ENCODE data around the gene MYOG.

MYOG gene

DNA sequence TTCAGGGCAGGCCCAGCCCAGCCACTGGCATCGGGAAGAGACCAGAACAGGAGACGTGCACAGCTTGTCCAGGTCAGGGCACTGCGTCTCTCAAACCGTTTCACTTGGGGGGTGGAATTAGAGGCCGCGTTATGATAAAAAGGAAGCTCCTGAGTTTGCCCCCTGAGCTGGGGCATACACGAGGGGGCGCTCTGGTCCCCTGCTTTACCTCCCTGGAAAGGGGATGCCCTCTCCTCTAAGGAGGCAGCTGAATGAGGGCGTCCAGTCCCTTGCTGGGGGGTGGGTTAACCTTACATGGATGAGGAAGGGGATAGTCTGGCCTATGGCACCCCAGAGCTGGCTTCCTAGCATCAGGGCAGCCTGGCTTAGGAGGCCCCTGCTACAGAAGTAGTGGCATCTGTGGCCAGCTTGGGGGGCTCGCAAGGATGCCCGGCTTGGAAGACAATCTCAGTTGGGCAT lies 2.3 kb downstream of the MYOG start:
- no CpG with 5 or more reads among the region's 11 CpGs for WGBS (ENCODE audit: extremely low coverage, insufficient coverage, low lambda C conversion rate)
- Histone ChIP-seq H2BK15ac (replicated peaks; ENCODE audit: low read depth) (no peak overlapping the region), H3K36me3 (ENCODE audit: control insufficient read depth, insufficient read depth, low read length) (no peaks in the 10 kb centered on the region), H3K4me2 (ENCODE audit: low read length) (no peak overlapping the region), H3K27me3 (ENCODE audit: insufficient read depth, low read length, poor library complexity) (no peaks in the 10 kb centered on the region), H2BK120ac (ENCODE audit: low read depth, low read length) (peak overlapping the region; percentile 1), H3K4me3 (ENCODE audit: low read length) (no peak overlapping the region), H3K56ac (ENCODE audit: low read length) (peak overlapping the region; percentile 17), H2AK5ac (ENCODE audit: low read length) (no peak overlapping the region), H3K9ac (ENCODE audit: low read length) (no peak overlapping the region), H3K23ac (ENCODE audit: low read length) (no peak overlapping the region), H4K8ac (ENCODE audit: low read depth, low read length) (no peak overlapping the region), H3K79me2 (ENCODE audit: control insufficient read depth, insufficient read depth, low read length) (no peaks in the 10 kb centered on the region), H3K27ac (ENCODE audit: low read depth, low read length) (no peak overlapping the region), H3K4me1 (ENCODE audit: control insufficient read depth, low read depth, low read length) (peaks cover 19% of the 10 kb centered on the region), H4K5ac (ENCODE audit: low read length) (no peak overlapping the region), H3K79me1 (ENCODE audit: low read length) (no peaks in the 10 kb centered on the region), H3K4ac (ENCODE audit: low read depth, low read length) (no peak overlapping the region), H3K18ac (ENCODE audit: low read length) (no peak overlapping the region), H2BK5ac (ENCODE audit: low read length) (no peak overlapping the region)
- DNase-seq = no peak

- Histone ChIP-seq H3K36me3 (ENCODE audit: control insufficient read depth, insufficient read depth, low read length) (no peaks in the 10 kb centered on the region), H3K4me3 (ENCODE audit: low read length) (no peak overlapping the region), H3K23ac (ENCODE audit: low read length) (no peak overlapping the region), H2BK15ac (replicated peaks; ENCODE audit: low read depth) (no peak overlapping the region), H2BK5ac (ENCODE audit: low read length) (no peak overlapping the region), H4K8ac (ENCODE audit: low read depth, low read length) (no peak overlapping the region), H3K9ac (ENCODE audit: low read length) (no peak overlapping the region), H3K79me1 (ENCODE audit: low read length) (no peaks in the 10 kb centered on the region), H3K4me1 (ENCODE audit: control insufficient read depth, low read depth, low read length) (peaks cover 19% of the 10 kb centered on the region), H3K4ac (ENCODE audit: low read depth, low read length) (no peak overlapping the region), H3K27me3 (ENCODE audit: insufficient read depth, low read length, poor library complexity) (no peaks in the 10 kb centered on the region), H3K18ac (ENCODE audit: low read length) (no peak overlapping the region), H3K79me2 (ENCODE audit: control insufficient read depth, insufficient read depth, low read length) (no peaks in the 10 kb centered on the region), H3K4me2 (ENCODE audit: low read length) (no peak overlapping the region), H4K5ac (ENCODE audit: low read length) (no peak overlapping the region), H2BK120ac (ENCODE audit: low read depth, low read length) (peak overlapping the region; percentile 1), H3K56ac (ENCODE audit: low read length) (peak overlapping the region; percentile 12), H3K27ac (ENCODE audit: low read depth, low read length) (no peak overlapping the region), H2AK5ac (ENCODE audit: low read length) (no peak overlapping the region)
- no CpG with 5 or more reads among the region's 11 CpGs for WGBS (ENCODE audit: extremely low coverage, insufficient coverage, low lambda C conversion rate)
- DNase-seq = peak; percentile 44
Observed at GRCh38 chr1:203082571-203083462, 3.0 kb downstream of the MYOG start.

GRCh38 chr1:203082231-203082505 lies 3.6 kb downstream of the MYOG start:
- H3K79me1 ChIP-seq (ENCODE audit: low read length) = no peaks in the 10 kb centered on the region
- no peak overlapping the region for H3K18ac ChIP-seq (ENCODE audit: low read length)
- WGBS (ENCODE audit: extremely low coverage, insufficient coverage, low lambda C conversion rate) = no CpG with 5 or more reads among the region's 3 CpGs
- H2AK5ac ChIP-seq (ENCODE audit: low read length) = no peak overlapping the region
- no peak overlapping the region for H4K5ac ChIP-seq (ENCODE audit: low read length)
- no peak overlapping the region for H3K4me2 ChIP-seq (ENCODE audit: low read length)
- no peaks in the 10 kb centered on the region for H3K36me3 ChIP-seq (ENCODE audit: control insufficient read depth, insufficient read depth, low read length)
- no peak overlapping the region for H2BK15ac ChIP-seq (replicated peaks; ENCODE audit: low read depth)
- H2BK5ac ChIP-seq (ENCODE audit: low read length) = no peak overlapping the region
- H3K9ac ChIP-seq (ENCODE audit: low read length) = no peak overlapping the region
- H3K79me2 ChIP-seq (ENCODE audit: control insufficient read depth, insufficient read depth, low read length) = no peaks in the 10 kb centered on the region
- H3K4me1 ChIP-seq (ENCODE audit: control insufficient read depth, low read depth, low read length) = peaks cover 18% of the 10 kb centered on the region
- no peaks in the 10 kb centered on the region for H3K27me3 ChIP-seq (ENCODE audit: insufficient read depth, low read length, poor library complexity)
- H3K4ac ChIP-seq (ENCODE audit: low read depth, low read length) = no peak overlapping the region
- no peak overlapping the region for H3K4me3 ChIP-seq (ENCODE audit: low read length)
- no peak overlapping the region for H3K27ac ChIP-seq (ENCODE audit: low read depth, low read length)
- H4K8ac ChIP-seq (ENCODE audit: low read depth, low read length) = no peak overlapping the region
- peak overlapping the region; percentile 12 for H3K56ac ChIP-seq (ENCODE audit: low read length)
- H2BK120ac ChIP-seq (ENCODE audit: low read depth, low read length) = no peak overlapping the region
- no peak overlapping the region for H3K23ac ChIP-seq (ENCODE audit: low read length)
- DNase-seq = no peak

DNA sequence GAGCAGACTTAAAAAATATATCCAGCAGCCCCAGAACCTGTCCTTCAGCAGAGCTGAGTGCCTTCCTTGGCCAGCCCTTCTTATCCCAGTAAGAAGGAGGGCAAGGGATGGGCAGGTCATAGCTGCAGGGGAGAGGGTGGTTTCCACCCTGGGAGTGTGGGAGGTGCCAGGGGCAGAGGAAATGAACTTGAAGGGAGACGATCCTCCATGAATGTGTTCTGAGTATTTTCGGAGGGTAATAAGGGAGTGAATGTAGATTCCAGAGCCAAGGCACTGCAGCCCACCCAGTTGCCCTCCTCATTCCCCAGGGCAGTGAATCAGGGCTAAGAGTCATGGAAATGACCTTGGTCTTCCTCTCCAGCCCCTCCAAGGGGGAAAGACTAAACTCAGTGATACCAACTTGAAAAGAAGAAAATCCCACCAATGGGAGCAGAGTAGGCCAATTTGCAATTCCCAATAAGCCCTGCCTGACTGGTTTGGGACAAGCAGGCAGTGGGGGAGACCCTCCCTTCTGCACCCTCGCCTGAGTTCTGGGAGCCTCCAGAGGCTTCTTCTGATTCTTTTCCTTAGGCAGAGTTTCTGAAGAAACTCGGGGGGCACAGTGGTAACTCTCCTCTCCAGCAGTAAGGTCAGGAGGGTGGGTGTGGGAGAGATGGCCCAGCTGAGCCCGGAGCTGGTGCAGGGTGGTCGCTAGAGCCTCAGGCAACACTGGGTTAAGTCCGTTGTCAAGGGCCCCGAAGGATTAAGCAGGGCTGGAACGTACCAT lies 4.2 kb downstream of the MYOG start:
- Histone ChIP-seq H2AK5ac (ENCODE audit: low read length) (no peak overlapping the region), H3K79me1 (ENCODE audit: low read length) (no peaks in the 10 kb centered on the region), H3K9ac (ENCODE audit: low read length) (no peak overlapping the region), H3K4ac (ENCODE audit: low read depth, low read length) (no peak overlapping the region), H3K36me3 (ENCODE audit: control insufficient read depth, insufficient read depth, low read length) (no peaks in the 10 kb centered on the region), H3K18ac (ENCODE audit: low read length) (no peak overlapping the region), H3K4me3 (ENCODE audit: low read length) (no peak overlapping the region), H3K23ac (ENCODE audit: low read length) (no peak overlapping the region), H4K8ac (ENCODE audit: low read depth, low read length) (no peak overlapping the region), H2BK5ac (ENCODE audit: low read length) (no peak overlapping the region), H2BK120ac (ENCODE audit: low read depth, low read length) (no peak overlapping the region), H3K4me2 (ENCODE audit: low read length) (no peak overlapping the region), H3K56ac (ENCODE audit: low read length) (peak overlapping the region; percentile 10), H3K4me1 (ENCODE audit: control insufficient read depth, low read depth, low read length) (peaks cover 13% of the 10 kb centered on the region), H2BK15ac (replicated peaks; ENCODE audit: low read depth) (no peak overlapping the region), H3K27ac (ENCODE audit: low read depth, low read length) (no peak overlapping the region), H3K27me3 (ENCODE audit: insufficient read depth, low read length, poor library complexity) (no peaks in the 10 kb centered on the region), H3K79me2 (ENCODE audit: control insufficient read depth, insufficient read depth, low read length) (no peaks in the 10 kb centered on the region), H4K5ac (ENCODE audit: low read length) (no peak overlapping the region)
- no peak for DNase-seq
- WGBS (ENCODE audit: extremely low coverage, insufficient coverage, low lambda C conversion rate) = no CpG with 5 or more reads among the region's 9 CpGs

GRCh38 chr1:203080456-203080855 lies 5.4 kb downstream of the MYOG start:
- H2BK5ac ChIP-seq (ENCODE audit: low read length) = no peak overlapping the region
- H3K4me2 ChIP-seq (ENCODE audit: low read length) = no peak overlapping the region
- H3K27ac ChIP-seq (ENCODE audit: low read depth, low read length) = no peak overlapping the region
- no peak overlapping the region for H4K8ac ChIP-seq (ENCODE audit: low read depth, low read length)
- WGBS (ENCODE audit: extremely low coverage, insufficient coverage, low lambda C conversion rate) = no CpG with 5 or more reads among the region's 5 CpGs
- H3K23ac ChIP-seq (ENCODE audit: low read length) = no peak overlapping the region
- no peak overlapping the region for H2BK120ac ChIP-seq (ENCODE audit: low read depth, low read length)
- no peaks in the 10 kb centered on the region for H3K27me3 ChIP-seq (ENCODE audit: insufficient read depth, low read length, poor library complexity)
- H2BK15ac ChIP-seq (replicated peaks; ENCODE audit: low read depth) = no peak overlapping the region
- no peak overlapping the region for H3K4me3 ChIP-seq (ENCODE audit: low read length)
- H3K36me3 ChIP-seq (ENCODE audit: control insufficient read depth, insufficient read depth, low read length) = no peaks in the 10 kb centered on the region
- H3K18ac ChIP-seq (ENCODE audit: low read length) = no peak overlapping the region
- DNase-seq = no peak
- H3K56ac ChIP-seq (ENCODE audit: low read length) = no peak overlapping the region
- no peak overlapping the region for H2AK5ac ChIP-seq (ENCODE audit: low read length)
- H3K79me1 ChIP-seq (ENCODE audit: low read length) = no peaks in the 10 kb centered on the region
- H4K5ac ChIP-seq (ENCODE audit: low read length) = no peak overlapping the region
- H3K4ac ChIP-seq (ENCODE audit: low read depth, low read length) = no peak overlapping the region
- H3K9ac ChIP-seq (ENCODE audit: low read length) = no peak overlapping the region
- no peaks in the 10 kb centered on the region for H3K79me2 ChIP-seq (ENCODE audit: control insufficient read depth, insufficient read depth, low read length)
- H3K4me1 ChIP-seq (ENCODE audit: control insufficient read depth, low read depth, low read length) = peaks cover 9% of the 10 kb centered on the region
